CMK (cell line): ENCODE data around the gene CHADL.
"Not testable (repeated sequence)": the region's sequence is repeated elsewhere in the genome, so short reads cannot be mapped to it uniquely, and the experiment has no call there.

Source experiments
- DNase-seq: peaks from one replicate; pipeline ENCODE4 v3.0.0-alpha.2; 2010; ENCODE audit warnings: low read depth

Gene CHADL

DNA sequence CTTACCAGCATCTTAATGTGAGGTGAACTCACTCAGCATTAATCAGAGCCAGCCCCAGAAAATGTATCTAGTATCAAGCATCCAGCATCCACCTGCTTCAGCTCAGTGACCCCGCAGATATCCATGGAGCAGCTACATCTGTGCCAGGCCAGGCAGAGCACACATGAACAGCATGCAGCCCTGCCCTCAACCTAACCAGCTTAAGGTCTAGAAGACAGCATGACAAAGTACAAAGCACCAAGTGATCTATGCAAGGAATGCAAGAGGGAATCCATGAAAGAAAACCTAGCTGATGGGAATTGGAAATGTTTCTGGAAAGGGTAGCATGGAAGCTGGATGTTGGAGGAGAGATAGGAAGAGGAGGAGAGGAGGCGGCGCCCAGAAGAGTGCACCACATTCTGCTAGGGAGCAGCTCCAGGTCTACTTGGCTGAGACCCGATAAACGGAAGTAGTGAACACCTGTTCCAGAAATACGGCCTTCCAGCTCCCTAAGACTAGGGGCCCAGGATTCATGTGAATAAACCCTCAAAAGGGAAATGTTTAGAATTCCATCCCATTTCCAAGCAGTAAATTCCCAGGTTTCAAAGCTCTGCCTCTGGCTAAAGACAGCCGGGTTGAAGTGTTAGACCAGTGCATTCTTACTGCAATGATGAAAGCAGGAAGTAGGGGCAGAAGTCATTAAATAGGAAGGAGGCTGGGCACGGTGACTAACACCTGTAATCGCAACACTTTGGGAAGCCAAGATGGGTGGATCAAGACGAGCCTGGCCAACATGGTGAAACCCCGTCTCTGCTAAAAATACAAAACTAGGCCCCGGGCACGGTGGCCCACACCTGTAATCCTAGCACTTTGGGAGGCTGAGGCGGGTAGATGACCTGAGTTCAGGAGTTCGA, 59.1 kb downstream of the CHADL start:
- no peak for DNase-seq

DNA sequence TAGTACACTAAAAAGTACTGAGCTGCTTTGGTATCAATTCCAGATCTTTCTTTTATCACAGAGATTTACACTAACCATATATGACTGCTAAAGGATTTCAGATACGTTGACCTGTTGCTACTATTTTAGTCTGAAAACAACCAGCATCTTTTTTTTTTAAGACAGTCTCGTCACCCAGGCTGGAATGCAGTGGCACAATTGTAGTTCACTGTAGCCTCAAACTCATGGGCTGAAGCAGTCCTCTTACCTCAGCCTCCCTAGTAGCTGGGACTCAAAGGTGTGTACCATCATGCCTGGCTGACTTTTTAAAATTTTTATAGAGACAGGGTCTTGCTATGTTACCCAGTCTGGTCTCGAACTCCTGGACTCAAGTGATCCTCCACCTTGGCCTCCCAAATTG, 59.8 kb downstream of the CHADL start:
- no peak for DNase-seq

DNA sequence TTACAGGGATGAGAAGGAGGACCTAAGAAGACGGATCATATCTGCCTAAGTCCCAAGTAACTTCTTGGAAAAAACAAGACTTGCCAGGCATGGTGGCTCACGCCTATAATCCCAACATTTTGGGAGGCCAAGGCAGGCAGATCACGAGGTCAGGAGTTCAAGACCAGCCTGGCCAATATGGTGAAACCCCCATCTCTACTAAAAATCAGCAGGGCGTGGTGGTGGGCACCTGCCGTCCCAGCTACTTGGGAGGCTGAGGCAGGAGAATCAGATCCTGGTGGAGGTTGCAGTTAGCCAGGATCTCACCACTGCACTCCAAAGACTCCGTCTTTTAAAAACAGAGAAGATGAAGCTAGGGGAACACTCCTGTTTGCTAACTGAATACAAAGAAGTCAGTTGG, 60.4 kb downstream of the CHADL start:
- DNase-seq = not testable (repeated sequence)
